HEK293T (cell line): ENCODE measurements around the gene ADAMTS5.

Source experiments
- BHLHE40 ChIP-seq: fragments of 450-650 bp; IDR thresholded peaks from 2 replicates; pipeline ENCODE4 v1.6.1; 2016; ENCODE audit warnings: mild to moderate bottlenecking, moderate library complexity, borderline replicate concordance
- FOXK2 ChIP-seq: fragments of 450-650 bp; IDR thresholded peaks from 2 replicates; pipeline ENCODE4 v1.6.1; 2016; ENCODE audit warnings: mild to moderate bottlenecking
- FOXM1 ChIP-seq: fragments of 450-650 bp; IDR thresholded peaks from 2 replicates; pipeline ENCODE4 v1.6.1; 2017; ENCODE audit warnings: mild to moderate bottlenecking, borderline replicate concordance
- SP1 ChIP-seq: fragments of 450-650 bp; IDR thresholded peaks from 2 replicates; pipeline ENCODE4 v1.6.1; 2017
- TF ChIP-seq, protein P1 (sequence below): fragments of 450-650 bp; IDR thresholded peaks from 2 replicates; pipeline ENCODE4 v1.6.1; 2016

GRCh38 chr21:26983576-26983975 lies 16.7 kb upstream of the ADAMTS5 start:
- TF ChIP-seq SP1 (no peak), FOXM1 (no peak), FOXK2 (no peak), BHLHE40 (no peak)
- TF ChIP-seq, protein P1, sequence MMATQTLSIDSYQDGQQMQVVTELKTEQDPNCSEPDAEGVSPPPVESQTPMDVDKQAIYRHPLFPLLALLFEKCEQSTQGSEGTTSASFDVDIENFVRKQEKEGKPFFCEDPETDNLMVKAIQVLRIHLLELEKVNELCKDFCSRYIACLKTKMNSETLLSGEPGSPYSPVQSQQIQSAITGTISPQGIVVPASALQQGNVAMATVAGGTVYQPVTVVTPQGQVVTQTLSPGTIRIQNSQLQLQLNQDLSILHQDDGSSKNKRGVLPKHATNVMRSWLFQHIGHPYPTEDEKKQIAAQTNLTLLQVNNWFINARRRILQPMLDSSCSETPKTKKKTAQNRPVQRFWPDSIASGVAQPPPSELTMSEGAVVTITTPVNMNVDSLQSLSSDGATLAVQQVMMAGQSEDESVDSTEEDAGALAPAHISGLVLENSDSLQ, result no peak
